ENCODE results near the gene ARHGAP9.

Gene ARHGAP9

DNA sequence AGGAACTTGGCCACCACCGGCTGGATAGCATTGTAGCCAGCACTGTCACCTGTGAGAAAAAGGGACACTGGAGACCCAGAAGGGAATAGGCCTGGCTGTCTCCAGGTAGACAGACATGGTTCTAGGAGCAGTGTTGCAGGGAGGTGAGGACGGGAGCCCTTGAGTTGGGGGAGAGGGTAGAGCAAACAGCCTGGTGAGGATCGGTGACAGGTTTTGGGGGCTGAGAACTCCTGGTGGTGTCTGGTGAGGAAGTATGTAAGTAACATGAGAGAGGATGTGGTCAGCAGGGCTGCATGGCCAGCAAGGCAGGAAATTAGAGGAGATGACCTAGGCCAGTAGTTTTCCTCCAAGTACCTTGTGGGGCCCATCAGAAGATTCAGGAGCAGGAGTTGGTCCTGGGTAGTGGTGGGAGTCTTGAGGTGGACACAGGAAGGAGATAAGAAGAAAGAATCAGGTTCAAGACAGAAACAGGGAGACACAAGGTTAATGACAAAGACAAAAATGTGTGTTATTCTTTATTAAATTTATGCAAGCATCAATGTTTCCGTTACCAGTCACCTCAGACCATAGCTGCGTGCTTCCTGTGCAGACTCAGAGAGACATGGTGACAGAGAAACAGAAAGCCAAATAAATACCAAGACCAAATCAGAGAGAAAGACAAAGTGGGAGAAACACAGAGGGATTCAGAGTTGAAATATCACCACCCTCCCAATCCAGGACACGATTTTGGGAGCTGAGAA, at the start of gene ARHGAP9:
ARHGAP9 (minus strand) TSS at position 491 of the 740 bp plus-strand sequence; CDS start at position 31, 460 bp downstream.
- peak in 1 of 2 donors; percentile 48 for DNase-seq (ENCODE audit: low read depth in 2 of 2)

- no peak for DNase-seq (ENCODE audit: low read depth in 2 of 2)
Observed at GRCh38 chr12:57528831-57529555, 49.3 kb upstream of the ARHGAP9 start.

GRCh38 chr12:57528176-57528575, 48.5 kb upstream of the ARHGAP9 start:
- no peak for DNase-seq (ENCODE audit: low read depth in 2 of 2)

GRCh38 chr12:57527184-57527583, 47.5 kb upstream of the ARHGAP9 start:
- no peak for DNase-seq (ENCODE audit: low read depth in 2 of 2)

DNA sequence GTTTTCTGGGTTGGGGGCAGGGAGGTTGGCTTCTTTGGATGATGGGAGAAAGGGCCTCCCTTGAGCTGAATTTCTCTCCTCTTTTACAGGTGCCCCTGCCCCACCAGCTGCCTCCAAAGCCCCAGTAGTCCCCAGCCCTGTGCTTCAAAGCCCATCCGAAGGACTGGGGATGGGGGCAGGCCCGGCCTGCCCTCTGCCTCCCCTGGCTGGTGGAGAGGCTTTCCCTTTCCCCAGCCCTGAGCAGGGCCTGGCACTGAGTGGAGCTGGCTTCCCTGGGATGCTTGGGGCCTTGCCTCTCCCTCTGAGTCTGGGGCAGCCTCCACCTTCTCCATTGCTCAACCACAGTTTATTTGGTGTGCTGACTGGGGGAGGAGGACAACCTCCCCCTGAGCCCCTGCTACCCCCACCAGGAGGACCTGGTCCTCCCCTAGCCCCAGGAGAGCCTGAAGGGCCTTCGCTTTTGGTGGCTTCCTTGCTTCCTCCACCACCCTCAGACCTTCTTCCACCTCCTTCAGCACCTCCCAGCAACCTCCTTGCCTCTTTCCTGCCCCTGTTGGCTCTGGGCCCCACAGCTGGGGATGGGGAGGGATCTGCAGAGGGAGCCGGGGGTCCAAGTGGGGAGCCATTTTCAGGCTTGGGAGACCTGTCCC, 46.9 kb upstream of the ARHGAP9 start:
- no peak for DNase-seq (ENCODE audit: low read depth in 2 of 2)

DNA sequence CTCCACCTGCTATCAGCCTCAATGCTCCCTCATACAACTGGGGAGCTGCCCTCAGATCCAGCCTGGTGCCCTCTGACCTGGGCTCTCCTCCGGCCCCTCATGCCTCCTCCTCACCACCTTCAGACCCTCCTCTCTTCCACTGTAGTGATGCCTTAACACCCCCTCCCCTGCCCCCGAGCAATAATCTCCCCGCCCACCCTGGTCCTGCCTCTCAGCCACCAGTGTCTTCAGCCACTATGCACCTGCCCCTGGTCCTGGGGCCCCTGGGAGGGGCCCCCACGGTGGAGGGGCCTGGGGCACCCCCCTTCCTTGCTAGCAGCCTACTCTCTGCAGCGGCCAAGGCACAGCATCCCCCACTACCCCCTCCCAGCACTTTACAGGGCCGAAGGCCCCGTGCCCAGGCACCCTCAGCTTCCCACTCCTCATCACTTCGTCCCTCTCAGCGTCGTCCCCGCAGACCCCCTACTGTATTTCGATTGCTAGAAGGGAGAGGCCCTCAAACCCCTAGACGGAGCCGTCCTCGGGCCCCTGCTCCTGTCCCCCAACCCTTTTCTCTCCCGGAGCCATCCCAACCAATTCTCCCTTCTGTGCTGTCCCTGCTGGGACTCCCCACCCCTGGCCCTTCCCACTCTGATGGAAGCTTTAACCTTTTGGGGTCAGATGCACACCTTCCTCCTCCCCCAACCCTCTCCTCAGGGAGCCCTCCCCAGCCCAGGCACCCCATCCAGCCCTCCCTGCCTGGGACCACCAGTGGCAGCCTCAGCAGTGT, 46.1 kb upstream of the ARHGAP9 start:
- DNase-seq (ENCODE audit: low read depth in 2 of 2): no peak

- DNase-seq (ENCODE audit: low read depth in 2 of 2): no peak
Observed at GRCh38 chr12:57524814-57525614, 45.3 kb upstream of the ARHGAP9 start.

DNA sequence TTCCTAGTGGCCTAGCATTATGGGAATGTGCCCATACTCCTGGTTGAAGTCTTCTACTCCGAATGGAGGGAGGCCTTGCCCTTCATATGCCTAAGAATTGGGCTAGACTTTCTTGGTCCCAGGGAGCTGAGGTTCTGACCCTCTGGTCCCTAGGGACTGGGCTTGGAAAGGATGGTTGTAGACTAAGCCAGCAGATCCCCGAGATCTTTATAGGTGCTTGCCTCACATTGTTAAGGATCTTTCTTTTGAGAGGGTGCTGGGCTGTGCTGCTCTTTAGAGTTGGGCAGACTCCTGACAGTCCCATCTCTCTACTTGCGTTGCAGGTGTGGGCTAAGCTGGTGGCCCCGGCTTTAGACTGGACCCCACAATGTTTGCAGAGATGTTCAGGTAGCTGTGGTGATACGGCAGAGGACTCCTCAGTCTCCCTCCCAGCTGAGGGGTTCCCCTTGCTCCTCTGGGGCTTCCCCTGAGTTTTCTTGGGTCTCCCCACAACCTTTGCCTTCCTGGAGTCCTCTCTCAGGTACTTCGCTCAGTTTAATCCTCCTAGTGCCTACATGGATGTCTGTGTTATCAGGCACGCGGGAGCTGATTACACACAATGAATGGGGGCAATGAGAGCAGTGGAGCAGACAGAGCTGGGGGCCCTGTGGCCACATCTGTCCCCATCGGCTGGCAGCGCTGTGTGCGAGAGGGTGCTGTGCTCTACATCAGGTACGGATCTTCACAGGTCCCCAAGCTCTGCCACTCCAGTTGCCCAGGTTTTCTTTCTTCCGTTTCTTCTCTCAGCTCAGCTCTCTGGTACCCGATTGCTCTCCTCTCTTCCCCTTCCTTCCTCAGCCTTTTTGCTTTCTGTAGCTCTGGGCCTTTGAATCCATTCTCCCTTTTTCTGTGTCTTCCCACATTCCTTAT, 44.3 kb upstream of the ARHGAP9 start:
- no peak for DNase-seq (ENCODE audit: low read depth in 2 of 2)

DNA sequence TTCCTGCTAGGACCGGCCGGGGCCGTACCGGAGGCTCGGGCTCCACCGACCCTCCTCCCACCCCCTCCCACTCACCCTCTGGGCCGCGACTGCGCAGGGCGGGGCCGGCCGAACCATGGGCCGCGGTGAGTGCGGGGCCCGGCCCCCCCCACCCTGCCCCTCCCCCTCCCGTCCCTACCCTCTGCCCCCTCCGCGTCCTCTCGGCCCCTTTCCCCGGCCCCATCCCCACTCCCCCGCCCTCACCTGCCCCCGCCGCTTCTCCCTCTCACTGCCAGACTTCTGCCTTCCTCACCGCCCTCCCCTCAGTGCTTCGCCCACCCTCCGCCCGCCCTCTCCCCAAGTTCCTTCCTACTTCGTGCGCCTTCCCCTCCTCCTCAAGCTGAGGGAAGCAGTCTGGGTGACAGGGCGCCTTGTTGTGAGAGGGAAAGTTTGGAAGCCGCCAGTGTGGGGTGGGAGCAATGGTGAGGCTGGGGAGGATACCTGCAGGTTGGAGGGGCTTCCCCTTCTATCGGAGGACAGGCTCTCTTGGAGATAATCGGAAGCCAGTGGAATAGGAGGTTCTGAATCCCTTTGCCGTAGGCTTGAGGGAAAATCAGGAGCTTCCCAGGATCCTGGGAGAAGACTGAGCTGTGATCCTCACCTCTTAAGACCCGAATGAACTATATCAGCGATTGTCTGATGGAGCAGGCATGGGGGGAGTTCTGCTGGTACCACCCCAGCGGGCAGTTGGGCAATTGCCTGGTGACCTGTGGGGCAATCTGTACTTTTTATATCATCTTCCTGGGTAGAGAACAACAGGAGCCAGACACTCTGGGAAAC, 43.4 kb upstream of the ARHGAP9 start:
- DNase-seq (ENCODE audit: low read depth in 2 of 2): peak in 1 of 2 donors; percentile 36

GRCh38 chr12:57522011-57522886, 42.6 kb upstream of the ARHGAP9 start, which contains the start of gene MBD6:
TSS of gene MBD6 (plus strand) at chr12:57522824. CDS start at chr12:57524304, 1,480 bp downstream.
- peak; percentile 84 to 89 for DNase-seq (ENCODE audit: low read depth in 2 of 2)

DNA sequence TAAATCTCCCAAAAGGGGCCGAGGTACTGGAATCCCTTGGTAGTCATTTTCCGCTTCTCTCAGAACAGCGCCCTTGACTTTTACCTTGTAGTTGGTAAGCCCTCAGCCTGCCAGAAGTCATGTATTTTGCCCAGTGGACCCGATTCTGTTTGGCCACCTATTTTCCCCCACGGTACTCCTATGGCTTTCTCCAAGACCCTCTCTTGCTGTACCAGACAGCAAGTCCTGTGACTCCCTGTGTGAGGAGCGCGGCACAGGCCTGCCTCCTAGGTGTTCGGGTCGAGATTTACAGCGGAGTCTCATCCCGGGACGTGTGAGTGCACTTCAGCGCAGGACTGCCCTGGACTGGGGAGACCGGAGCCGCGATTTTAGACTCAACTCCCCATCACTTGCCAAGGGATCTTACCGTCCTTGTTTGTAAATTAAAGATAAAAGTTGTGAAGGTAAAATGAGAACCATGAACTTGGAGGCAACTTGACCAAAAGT, 41.9 kb upstream of the ARHGAP9 start:
- no peak for DNase-seq (ENCODE audit: low read depth in 2 of 2)

GRCh38 chr12:57520053-57520818, 40.6 kb upstream of the ARHGAP9 start, which contains the start of gene DDIT3:
TSS of gene DDIT3 (minus strand) at chr12:57520514. CDS start at chr12:57517406, 3,108 bp downstream.
- peak; percentile 99 for DNase-seq (ENCODE audit: low read depth in 2 of 2)

- DNase-seq (ENCODE audit: low read depth in 2 of 2): peak in 1 of 2 donors; percentile 15
Observed at GRCh38 chr12:57519796-57520052, 40.1 kb upstream of the ARHGAP9 start.

DNA sequence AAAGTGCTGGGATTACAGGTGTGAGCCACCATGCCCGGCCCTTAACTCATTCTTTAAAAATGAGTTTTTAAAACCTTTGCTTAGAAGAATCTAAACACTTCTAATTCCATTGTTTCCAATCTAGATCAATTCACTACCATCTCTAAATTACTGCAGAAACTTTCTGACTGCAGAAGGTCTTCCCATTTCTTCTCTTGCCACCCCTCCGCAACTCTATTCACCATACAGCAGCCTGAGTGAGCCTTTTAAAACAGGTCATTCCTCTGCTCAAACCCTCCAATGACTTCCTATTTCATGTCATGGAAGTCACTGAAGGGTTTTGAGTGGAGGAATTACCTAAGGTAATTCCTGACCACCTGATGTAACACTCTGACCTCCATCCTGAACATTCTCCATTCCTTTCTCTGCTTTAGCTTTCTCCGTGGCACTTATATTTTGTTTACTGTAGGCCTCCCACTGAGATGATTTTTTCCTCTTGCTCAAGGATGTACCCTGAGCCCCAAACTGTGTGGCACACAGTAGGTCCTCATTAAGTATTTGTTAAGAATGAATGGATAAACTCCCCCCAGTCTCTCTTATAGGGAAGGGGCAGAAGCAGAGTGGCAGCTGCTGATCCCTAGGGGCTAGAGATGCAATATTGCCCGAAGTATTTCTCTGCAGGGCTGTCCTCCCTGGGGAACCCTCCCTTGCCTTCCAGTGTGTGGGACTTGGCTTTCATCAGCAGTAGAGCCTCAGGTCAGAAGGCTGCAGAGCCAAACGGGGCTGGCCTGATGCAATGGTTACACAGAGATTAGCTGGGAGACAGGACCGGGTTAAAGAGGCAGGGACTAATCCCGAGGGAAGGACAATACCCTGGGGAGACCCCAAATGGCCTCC, 39.5 kb upstream of the ARHGAP9 start:
- no peak for DNase-seq (ENCODE audit: low read depth in 2 of 2)

- no peak for DNase-seq (ENCODE audit: low read depth in 2 of 2)
Observed at GRCh38 chr12:57518176-57518919, 38.7 kb upstream of the ARHGAP9 start.
